Pulmonary artery endothelial cell (primary cell): ENCODE data around the gene AOAH. TPM values are rescaled to one million over a fixed set of nuclear protein-coding genes. Genes with fewer than 3 reads are reported as not detected.

Experiments
- DNase-seq: peaks from one replicate; pipeline ENCODE4 v3.0.0-alpha.2; 2011; ENCODE audit warnings: low read depth, low spot score
- total RNA-seq: library from RNA; depleted of rRNA; stranded (reverse); fragments of >200 nt; gene quantifications from 2 replicates; pipeline ENCODE4 v1.2.3, GENCODE V29; 2014

Gene AOAH
- total RNA-seq, 1 donor from 2014 or later: not detected

DNA sequence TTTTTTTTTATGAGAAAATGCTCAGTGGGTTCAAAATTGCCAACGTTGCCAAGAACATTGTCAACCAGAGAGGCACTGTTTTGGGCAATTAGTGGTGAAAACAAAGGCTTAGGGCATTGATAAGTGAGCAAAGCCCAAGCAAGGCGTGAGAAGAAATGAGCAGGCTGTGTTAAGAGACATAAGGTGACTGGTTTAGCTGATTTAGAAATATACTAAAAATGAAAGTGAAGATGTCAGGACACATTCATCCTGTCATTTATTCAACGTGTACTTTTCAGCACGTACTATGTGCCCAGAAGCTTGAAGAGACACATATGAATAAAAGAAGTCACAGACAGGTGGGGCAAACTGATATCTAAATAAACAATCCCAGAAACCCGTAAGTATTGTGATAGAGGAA lies 31.8 kb downstream of the AOAH start:
- no peak for DNase-seq

DNA sequence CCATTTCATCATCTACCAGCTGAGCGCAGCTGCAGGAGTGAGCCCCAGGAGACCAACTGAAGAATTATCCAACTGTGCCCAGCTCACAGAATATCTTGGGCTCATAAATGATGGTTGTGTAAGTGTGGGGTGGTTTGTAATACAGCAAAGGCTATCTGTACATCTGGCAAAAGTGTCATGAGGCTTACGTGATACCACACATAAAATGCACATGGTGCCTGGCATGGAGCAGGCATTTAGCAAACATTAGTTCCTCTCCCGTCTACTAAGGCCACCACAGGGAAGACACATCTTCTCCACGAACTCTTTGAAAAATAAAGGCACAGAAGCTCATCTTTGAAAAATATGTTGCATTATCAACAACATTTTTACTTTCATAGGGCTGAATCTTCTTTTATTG lies 32.3 kb downstream of the AOAH start:
- no peak for DNase-seq

DNA sequence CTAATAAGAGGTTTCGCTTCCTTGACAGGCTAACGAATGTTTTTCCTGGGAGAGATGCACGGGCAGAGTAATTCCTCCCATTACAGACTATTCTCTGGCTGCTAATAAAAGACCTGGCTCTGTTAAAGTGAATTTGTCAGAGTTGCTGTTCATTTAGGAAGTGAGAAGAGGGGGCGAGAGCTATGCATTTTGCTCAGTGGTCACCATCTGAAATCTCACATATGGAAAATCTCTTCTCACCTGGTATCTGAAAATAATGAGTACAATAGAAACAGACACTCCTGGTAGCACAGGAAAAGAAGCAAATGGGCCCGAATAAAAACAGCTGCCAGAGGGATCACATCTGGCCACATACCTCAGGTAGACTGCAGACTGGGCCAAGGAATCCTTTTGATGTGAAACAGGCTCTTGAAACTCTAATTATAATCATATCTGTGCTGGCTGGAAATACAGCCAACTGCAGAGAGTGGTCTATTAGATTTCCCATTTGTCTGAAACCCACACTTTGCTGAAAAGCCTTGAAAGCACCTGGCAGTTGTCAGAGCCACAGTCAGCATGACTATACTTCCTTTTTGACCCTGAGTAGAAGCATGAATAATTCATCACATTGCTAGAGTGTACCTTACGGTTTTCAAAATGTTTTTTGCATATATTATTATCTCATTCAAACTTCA lies 33.6 kb downstream of the AOAH start:
- no peak for DNase-seq

DNA sequence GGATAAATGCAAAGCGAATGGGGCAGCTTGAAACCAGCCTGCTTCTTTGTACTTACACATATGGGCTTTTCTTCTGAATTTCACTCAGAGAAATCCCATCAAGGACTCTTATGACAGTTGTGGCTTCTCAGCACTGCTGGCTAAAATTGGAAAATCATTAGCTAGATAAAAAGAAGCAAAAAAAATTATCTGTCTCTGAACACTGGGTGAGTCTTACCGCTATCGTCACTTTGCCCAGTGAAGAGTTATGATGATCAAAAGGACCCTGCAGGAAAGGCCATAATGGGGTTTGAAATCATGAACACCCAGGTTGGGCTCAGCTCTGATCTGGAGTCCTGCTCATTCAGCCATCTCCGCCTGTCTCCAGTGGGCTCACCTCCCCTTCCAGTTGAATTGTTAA lies 34.3 kb downstream of the AOAH start:
- DNase-seq: no peak

DNA sequence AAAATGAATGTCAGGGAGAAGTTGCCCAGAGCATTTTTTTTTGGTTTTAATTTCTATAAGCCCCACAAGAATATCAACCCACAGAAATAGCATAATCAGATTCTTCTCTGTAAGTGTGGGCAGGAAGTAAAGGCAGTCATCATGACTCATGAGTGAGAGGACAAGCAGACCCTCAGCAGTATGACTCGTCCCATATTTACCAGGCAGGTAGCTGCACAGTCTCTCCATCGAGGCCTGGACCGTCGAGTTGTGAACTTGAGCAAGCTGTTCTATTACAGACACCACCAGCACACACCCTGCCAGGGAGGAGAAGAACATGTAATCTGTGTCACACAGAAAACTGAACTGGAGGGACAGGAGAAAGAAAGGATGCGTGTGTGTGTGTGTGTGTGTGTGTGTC lies 37.8 kb downstream of the AOAH start:
- no peak for DNase-seq

DNA sequence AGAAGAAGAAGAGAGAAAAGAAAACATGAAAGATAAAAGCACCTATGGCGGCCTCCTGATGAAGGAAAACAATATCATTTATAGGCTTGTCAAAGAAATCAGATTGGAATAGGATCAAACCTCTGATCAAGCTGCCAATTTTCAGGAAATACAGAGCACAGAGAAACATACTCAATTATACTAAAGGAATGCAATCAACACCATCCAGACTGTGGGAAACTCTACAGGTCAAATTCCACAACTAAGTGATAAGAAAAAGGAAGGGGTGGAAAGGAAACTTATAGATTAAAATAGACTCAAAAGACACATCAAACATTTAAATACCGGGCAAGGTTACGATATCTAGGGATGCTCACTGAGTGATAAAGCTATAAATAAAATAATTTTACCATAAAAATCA lies 39.3 kb downstream of the AOAH start:
- DNase-seq: no peak

DNA sequence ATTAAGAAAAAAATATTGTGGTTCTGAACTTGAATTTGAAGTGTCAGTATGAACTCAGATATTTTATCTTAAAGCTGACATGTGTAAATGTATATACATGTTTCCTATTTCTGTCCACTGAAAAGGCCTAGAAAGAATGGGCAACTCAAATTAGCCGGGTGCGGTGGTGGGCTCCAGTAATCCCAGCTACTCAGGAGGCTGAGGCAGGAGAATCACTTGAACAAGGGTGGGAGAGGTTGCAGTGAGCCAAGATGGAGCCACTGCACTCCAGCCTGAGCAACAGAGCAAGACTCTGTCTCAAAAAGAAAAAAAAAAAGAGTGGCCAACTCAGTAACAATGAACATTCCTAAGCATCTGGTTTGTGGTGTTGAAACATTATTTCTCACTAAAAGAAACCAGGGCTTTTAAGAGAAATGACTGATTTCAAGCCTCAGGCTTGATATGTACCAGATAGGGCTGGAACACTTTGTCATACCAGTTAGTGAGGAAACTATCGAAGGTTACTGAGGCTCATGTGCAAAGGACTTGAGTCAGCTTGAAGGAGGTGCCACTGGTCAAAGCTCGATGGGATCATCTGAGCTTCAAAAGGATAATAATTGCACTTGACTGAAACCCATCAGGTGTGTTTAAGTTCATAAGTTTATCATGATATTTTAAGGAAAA lies 40.5 kb downstream of the AOAH start:
- DNase-seq: no peak

DNA sequence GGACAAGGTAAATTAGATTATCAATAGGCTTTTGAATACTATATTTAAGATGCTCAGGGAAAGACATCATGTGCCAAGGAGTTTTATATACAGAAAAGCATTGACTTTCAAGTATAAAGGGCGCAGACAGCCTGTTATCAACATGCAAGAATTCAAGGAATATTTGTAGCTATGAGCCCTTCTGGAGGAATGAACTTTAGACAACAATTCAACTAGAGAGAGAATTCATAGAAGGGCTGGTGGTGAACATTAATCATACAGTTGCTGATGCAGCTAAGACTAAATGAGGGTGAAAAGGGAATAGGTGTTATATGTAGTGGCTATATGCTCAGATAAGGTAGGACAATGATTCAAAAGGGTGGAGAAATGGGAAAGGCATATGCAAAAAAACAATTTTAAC lies 41.2 kb downstream of the AOAH start:
- no peak for DNase-seq

DNA sequence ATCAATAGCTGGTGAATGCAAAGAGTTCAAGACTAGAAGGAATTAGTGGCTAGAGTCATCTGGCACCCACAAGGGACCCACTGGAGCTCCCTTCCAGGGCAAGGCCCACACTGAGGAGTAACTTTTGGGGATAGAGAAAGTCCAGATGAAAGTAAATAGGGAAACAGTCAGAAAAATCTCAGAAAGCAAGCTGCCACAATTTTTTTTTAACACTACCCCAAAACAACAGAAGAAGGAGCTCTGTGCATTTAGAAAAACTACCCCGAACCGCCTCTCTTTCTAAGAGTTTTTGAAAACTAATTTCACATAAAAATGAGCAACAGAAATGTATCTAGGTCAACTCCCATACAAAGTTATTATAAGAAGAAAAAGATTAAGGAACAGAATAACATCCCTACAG lies 42.2 kb downstream of the AOAH start:
- no peak for DNase-seq

DNA sequence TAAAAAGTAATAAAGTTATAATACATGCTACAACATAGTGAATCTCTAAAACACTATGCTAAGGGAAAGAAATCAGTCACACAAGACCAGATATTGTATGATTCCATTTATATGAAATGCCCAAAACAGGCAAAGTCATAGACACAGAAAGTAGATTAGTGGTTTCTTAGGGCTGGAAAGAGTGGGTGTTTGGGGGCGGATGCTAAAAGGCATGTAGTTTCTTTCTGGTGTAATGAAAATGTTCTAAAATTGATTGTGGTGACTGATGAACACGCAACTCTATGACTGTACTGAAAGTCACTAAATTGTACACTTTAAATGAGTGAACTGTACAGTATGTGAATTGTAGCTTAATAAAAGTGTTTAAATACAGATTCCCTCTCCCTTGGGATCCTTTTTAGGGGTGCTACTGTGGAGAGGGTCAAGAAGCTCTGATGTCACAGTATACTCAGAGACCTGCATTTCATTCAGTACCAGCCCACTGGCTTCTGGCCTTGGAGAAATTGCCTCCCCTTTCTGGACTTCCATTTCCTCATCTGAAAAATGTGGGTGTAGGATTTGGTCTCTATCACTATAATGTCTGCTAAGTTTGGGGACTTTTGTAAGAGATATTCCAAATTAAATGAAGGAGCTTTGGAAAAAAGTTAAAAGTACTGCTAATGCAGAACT lies 46.4 kb downstream of the AOAH start:
- DNase-seq: no peak

DNA sequence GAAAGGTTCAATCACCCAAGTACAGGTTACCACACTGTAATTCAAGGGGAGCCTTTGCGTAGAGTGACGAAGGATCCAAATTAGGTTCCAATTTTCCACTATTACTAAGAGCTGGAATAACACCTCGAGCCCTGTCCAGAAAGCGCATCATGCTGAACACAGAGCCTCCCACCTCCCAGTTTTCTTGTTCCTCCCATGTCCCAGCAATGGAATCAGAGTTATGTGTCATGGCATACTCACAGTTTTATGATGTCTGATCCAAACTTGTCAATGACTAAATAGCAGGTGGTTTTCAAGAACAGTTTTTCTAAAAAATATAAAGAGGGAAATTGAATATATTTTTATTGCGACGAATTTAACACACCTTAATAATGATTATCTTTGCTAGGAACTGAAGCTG lies 50.6 kb downstream of the AOAH start:
- no peak for DNase-seq

DNA sequence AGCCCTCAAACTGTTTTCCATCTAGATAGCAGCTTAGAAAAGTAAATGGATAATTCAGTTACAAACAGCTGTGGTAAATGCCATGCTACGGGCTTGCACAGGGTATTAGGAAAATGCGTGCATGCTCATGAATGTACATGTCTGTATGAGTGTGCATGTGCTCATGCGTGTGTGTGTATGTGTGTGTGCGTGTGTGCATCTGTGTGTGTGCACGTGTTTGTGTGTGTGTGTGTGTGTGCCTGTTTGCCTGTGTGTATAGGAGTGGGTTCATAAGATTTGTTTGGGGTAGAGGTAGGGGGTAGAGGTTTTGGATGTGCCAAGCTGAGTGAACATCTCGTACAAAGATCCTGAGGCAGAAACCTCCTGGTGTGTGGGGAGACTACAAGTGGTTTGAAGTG lies 52.9 kb downstream of the AOAH start:
- no peak for DNase-seq

DNA sequence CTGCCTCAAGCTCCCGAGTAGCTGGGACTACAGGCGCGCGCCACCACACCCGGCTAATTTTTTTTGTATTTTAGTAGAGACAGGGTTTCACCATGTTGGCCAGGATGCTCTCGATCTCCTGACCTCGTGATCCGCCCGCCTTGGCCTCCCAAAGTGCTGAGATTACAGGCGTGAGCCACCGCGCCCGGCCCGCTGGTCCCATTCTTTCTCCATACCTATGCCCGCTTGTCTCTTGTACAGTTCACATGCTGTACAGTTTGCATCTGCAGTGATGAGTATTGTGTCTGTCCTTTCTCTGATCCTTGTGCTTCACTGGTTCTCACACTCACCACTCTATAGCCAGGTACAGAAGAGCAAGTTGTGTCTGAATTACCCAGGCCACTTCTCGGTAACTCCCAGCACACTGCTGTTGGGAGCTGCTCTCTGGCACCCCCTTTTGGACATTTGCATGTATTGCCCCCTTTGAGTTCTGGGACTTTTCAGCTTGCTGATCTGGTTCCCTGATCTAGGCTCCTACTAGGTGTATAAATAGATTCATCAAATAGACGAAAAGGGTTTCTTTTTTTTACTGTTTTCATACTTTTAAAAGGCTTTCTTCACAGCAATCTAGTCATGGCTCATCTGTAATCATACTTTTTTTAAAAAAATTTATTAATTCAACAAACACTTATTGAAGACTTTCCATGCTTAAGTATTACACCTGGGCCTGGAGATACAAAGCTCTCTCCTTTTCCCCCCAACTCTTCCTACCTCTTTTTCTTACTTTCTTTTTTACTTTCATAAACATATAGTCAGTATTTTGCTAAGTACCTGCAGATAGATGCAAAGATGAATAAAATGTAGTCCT lies 53.5 kb downstream of the AOAH start:
- peak; percentile 10 for DNase-seq

DNA sequence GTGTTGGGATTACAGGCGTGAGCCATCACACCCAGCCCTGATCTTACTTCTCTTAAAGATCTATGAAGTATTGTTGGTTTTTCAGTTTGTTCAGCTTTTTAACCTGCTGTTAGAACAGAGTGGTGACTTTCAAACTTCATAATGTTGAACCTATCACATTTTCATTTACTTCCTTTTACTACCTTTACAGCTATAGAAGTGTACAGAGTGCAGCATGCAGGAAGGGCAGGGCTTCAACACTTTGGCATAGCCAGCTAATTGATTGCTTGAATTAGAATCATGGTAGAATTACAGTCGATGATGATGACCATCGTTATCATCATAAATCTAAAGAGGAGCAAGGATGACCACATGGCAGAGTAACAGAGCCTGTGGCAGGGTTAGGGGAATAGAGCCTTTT lies 55.5 kb downstream of the AOAH start:
- no peak for DNase-seq

DNA sequence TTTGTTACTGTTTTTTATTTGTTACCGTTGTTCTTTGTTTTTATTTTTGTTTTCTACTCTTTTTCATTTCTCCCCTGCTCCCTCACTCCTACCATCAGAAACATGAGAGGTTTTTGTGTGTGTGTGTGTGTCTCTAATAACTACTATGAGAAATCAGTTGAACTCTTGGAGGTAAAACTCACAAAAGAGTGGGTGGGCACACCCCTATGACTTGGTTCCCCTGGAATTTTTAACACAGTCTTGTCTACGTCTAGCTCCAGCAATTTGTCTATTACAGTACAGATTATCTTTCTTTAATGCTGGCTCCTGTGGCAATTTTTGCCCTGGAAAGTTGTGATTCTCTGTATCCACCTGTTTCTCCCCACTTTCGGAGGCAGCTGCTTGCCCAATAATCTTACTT lies 56.2 kb downstream of the AOAH start:
- DNase-seq: no peak

DNA sequence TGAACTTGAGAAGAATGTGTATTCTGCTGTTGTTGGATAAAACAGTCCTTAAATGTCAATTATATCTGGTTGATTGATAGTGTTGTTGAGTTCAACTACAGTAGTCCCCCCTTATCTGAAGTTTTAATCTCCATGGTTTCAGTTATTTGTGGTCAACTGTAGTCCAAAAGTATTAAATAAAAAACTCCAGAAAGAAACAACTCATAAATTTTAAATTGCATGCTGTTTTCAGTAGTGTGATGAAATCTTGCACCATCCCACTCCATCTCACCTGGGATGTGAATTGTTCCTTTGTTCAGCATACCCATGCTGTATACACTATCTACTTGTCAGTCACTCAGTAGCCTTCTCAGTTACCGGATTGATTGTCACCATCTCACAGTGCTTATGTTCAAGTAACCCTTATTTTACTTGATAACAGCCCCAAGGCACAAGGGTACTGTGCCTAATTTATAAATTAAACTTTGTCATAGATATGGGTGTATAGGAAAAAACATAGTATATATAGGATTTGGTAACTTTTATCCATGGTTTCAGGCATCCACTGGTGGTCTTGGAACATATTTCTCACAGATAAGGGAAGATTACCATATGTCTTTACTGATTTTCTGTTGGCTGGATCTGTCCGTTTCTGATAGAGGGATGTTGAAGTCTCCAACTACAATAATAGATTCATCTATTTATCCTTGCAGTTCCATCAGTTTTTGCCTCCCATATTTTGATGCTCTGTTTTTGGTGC lies 57.1 kb downstream of the AOAH start:
- no peak for DNase-seq

DNA sequence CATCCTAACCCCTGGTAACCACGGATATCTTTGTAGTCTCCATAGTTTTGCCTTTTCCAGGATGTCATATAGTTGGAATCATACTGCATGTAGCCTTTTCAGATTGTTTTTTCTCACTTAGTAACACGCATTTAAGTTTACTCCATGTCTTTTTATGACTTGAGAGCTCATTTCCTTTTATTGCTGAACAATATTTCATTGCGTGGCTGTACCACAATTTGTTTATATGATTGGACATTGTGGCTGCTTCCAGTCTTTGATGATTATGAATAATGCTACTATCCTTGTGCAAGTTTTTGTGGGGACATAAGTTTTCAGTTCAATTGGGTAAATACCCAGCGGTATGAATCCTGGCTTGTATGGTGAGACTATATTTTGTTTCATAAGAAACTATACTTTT lies 60.8 kb downstream of the AOAH start:
- no peak for DNase-seq

DNA sequence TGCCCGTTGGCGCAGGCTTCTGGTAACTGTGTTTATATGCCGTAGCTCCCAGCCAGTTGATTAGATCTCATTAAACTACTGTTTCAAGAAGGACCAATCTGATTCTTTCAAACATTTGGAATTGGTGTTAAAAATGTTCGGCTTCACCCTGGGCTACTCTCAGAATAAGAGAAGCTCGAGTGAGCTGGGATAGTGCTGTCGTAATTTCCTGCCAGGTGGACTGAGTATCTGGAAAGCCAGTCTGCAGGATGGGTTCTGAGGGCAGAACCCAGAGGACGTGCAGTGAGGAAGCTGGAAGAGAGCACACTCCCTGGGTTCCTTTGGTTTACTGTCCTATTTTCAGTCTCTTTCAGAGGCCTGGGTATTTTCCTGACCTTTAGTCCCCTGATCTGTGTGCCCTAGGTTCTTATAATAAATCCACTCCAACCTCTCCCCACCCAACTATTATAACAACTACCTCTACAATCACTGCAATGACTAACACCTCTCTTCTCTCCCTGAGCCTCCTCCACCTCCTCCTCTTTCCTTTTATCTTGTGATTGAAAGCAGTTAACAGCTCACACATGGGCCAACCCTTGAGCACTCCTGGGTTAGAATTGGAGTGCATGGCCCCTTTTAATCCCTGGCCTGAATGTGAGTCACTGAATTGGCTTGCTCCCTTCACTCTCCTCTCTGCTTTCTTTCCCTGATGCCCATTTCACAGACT lies 63.0 kb downstream of the AOAH start:
- no peak for DNase-seq

DNA sequence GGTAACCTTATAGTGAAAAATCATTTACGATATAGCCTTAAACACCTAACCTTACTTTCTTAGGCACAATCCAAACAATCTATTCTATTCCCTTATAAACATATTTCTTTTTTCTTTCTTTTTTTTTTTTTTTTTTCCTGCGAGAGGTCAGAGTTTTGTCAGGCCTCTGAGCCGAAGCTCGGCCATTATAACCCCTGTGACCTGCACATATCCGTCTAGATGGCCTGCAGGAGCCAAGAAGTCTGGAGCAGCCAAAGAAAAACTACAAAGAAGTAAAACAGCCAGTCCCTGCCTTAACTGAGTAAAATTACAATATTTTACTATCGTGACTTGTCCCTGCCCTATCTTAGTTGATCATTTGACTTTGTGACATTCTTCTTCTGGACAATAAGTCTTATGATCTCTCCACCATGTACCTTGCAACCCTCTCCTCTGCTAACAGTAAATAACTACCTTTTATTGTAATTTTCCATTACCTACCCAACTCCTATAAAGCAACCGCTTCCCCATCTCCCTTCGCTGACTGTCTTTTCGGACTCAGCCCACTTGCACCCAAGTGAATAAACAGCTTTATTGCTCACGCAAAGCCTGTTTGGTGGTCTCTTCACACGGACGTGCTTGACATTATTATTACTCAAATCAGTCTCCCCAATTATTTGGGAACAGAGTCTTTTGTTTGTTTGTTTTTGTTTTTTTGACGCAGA lies 64.5 kb downstream of the AOAH start:
- DNase-seq: no peak

DNA sequence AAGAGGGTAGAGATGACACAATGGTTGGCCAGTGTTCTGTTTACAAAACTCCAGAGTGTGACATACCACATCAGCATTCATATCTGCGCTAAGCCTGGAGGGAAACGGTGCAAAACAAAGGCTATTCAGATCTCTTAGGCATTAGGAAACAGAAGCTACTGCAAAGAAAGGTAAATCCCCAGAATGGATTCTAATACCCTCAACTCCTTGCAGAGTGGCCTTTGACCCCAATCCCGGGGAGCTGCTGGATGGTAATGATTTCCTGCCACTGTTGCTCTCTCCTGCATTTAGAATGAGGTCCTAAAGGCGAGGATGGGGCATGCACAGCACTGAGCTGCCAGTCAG lies 65.2 kb downstream of the AOAH start:
- DNase-seq: no peak
